Activated CD8-positive, alpha-beta T cell treated with anti-CD3 and anti-CD28 coated beads for 36 hours (primary cell): ENCODE results near the gene FAM118B. TPM values are rescaled to one million over a fixed set of nuclear protein-coding genes. Genes with fewer than 3 reads are reported as not detected.

ENCODE experiments used
- ATAC-seq: fragments of 200-7000 bp; cut with Tn5 transposase; one replicate; pipeline ENCODE4 v1.10.0; 2021; ENCODE audit warnings: mild to moderate bottlenecking, moderate library complexity
- CTCF ChIA-PET: fragments of 350-600 bp; sonication (Branson Sonifier 250); formaldehyde crosslinking; loops from one replicate; lab custom pipeline; 2021; ENCODE audit warnings: antibody characterized with exemption; lab: Charles Lee
- POLR2A ChIA-PET: fragments of 350-600 bp; sonication (Branson Sonifier 250); formaldehyde crosslinking; loops from one replicate; lab custom pipeline; 2021; ENCODE audit warnings: antibody characterized with exemption; lab: Charles Lee
- DNase-seq: peaks from one replicate; pipeline ENCODE4 v3.0.0-alpha.2; 2020
- H3K27ac Mint-ChIP-seq: one replicate; pipeline ENCODE4 v1.8.0; 2021; ENCODE audit warnings: mild to moderate bottlenecking, mixed read lengths
- H3K27me3 Mint-ChIP-seq: one replicate; pipeline ENCODE4 v1.8.0; 2021; ENCODE audit warnings: mixed read lengths
- H3K36me3 Mint-ChIP-seq: one replicate; pipeline ENCODE4 v1.8.0; 2021; ENCODE audit warnings: low read depth, mixed read lengths
- H3K4me1 Mint-ChIP-seq: one replicate; pipeline ENCODE4 v1.8.0; 2021; ENCODE audit warnings: low read depth, mixed read lengths
- H3K4me3 Mint-ChIP-seq: one replicate; pipeline ENCODE4 v1.8.0; 2021; ENCODE audit warnings: mild to moderate bottlenecking, moderate library complexity, mixed read lengths
- H3K9me3 Mint-ChIP-seq: one replicate; pipeline ENCODE4 v1.8.0; 2021; ENCODE audit warnings: mixed read lengths
- CTCF ChIP-seq: fragments of 200-600 bp; IDR thresholded peaks from one replicate; pipeline ENCODE4 v1.8.0; 2022; ENCODE audit warnings: antibody characterized with exemption, mild to moderate bottlenecking
- intact Hi-C: fragments of 100-400 bp; cut with micrococcal nuclease; formaldehyde crosslinking; loops from one replicate; pipeline ENCODE4 v1.10.0; 2022
- total RNA-seq, 2 experiments: library from RNA; stranded (reverse); gene quantifications; one replicate each; pipeline ENCODE4 v1.2.3, GENCODE V29; 2021

FAM118B gene
- total RNA-seq, 2 experiments from 2014 or later = 8.9 to 9.5 TPM

GRCh38 chr11:126224647-126225294 lies 13.2 kb downstream of the FAM118B start:
- Mint-ChIP-seq H3K27me3 (no peaks in the 10 kb centered on the region), H3K36me3 (no peaks in the 10 kb centered on the region), H3K4me1 (no peaks in the 10 kb centered on the region), H3K4me3 (no peak overlapping the region), H3K9me3 (no peaks in the 10 kb centered on the region), H3K27ac (no peak overlapping the region)
- intact Hi-C loops = no loop called here
- ATAC-seq (no peak), DNase-seq (no peak)
- CTCF ChIA-PET = interaction anchor here (0.7 to 1.5 kb wide), 2 partner anchors 9 to 12 kb away, joined by 3 to 4 read pairs; no protein-coding TSS in a partner anchor
- TF ChIP-seq CTCF = no peak
- POLR2A ChIA-PET = interaction anchor here (1.7 kb wide), 1 partner anchor 21 kb away, joined by 6 read pairs; no protein-coding TSS in a partner anchor

GRCh38 chr11:126225295-126225665 lies 13.7 kb downstream of the FAM118B start:
- CTCF ChIA-PET = interaction anchor here (1.5 kb wide), 1 partner anchor 8 kb away, joined by 4 read pairs; no protein-coding TSS in a partner anchor
- POLR2A ChIA-PET = interaction anchor here (1.7 kb wide), 1 partner anchor 21 kb away, joined by 6 read pairs; no protein-coding TSS in a partner anchor
- H3K27me3 Mint-ChIP-seq = no peaks in the 10 kb centered on the region
- H3K36me3 Mint-ChIP-seq = no peaks in the 10 kb centered on the region
- no peak for TF ChIP-seq CTCF
- ATAC-seq (no peak), DNase-seq (no peak)
- no peak overlapping the region for H3K4me3 Mint-ChIP-seq
- no peak overlapping the region for H3K27ac Mint-ChIP-seq
- H3K4me1 Mint-ChIP-seq = no peaks in the 10 kb centered on the region
- H3K9me3 Mint-ChIP-seq = no peaks in the 10 kb centered on the region
- intact Hi-C loops = no loop called here

- no peak for ATAC-seq
- Mint-ChIP-seq H3K27ac (no peak overlapping the region), H3K4me3 (no peak overlapping the region), H3K27me3 (no peaks in the 10 kb centered on the region), H3K4me1 (no peaks in the 10 kb centered on the region), H3K36me3 (no peaks in the 10 kb centered on the region), H3K9me3 (no peaks in the 10 kb centered on the region)
- TF ChIP-seq CTCF = no peak
- ChIA-PET CTCF (no interaction called here), POLR2A (no interaction called here)
- no peak for DNase-seq
- intact Hi-C loops = no loop called here
Observed at GRCh38 chr11:126226334-126227084, 14.9 kb downstream of the FAM118B start.

GRCh38 chr11:126229858-126230540 lies 18.4 kb downstream of the FAM118B start:
- Mint-ChIP-seq H3K4me1 (no peaks in the 10 kb centered on the region), H3K36me3 (peaks cover 2% of the 10 kb centered on the region), H3K4me3 (no peak overlapping the region), H3K27me3 (no peaks in the 10 kb centered on the region), H3K9me3 (no peaks in the 10 kb centered on the region), H3K27ac (no peak overlapping the region)
- no peak for TF ChIP-seq CTCF
- no peak for ATAC-seq
- no peak for DNase-seq
- CTCF ChIA-PET = interaction anchor here (1.1 to 2.3 kb wide), 5 partner anchors 8 to 310 kb away, joined by 3 to 6 read pairs (median 4); no protein-coding TSS in a partner anchor
- intact Hi-C loops = no loop called here
- POLR2A ChIA-PET = no interaction called here
